GM18858 (cell line): ENCODE results near the gene GREM2.

Experiments
- ATAC-seq: cut with Tn5 transposase; IDR thresholded peaks from one replicate; pipeline ENCODE4 v1.9.1; 2021; ENCODE audit not compliant: unreplicated experiment

GREM2 gene

DNA sequence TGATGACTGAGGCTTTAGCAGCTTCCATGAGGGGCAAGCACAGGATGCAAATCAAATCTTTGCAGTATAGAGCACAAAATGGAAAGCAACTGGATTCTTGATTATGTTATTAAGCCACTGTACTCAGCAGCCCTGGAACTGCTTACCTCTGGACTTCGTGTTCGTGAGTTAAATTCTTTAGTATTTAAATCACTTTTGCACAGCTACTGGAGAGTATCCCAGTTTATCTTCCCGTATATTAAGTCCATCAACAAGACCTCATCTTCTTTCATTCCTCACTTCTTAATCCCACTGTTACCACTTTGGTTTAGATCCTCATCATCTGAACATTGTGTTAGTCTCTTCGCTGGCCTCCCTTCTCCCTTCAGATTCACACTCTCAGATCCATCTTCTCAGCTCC lies 108.9 kb downstream of the GREM2 start:
- no peak for ATAC-seq

DNA sequence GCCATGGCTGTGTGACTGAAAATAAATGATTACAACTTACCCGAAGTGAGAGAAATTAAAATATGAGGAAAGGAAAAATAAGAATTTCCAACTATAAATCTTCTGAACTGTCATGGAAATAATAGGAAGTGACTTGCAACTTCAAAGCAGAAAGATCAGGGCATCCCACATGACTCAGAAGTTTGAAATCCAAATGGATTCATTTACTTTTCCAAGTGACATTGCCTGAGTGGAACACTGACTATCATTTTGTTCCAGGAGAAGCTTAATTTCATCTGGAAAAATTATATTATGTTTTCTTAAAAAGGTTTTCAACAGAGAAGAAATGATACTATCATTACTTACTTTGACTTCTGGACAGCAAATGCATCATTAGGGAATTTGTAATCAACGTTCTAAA lies 110.8 kb downstream of the GREM2 start:
- no peak for ATAC-seq

DNA sequence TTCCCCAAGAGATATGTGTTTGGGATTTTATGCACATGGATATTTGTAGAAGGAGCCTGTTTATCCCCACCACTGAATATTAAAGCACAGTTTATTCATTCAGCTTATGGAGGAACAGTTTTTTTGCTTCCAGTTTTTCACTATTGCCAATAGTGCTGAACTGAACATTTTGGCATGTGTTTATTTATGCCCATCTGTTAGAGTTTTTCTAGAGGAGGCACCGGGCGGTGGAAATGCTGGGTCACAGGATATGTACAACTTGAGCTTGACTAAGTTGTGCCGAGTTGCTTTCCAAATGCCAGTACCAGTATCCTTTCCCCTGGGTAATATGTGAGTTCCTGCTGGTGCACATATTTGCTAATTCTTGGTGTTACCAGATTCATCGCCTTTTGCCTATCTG lies 111.3 kb downstream of the GREM2 start:
- ATAC-seq, result no peak

DNA sequence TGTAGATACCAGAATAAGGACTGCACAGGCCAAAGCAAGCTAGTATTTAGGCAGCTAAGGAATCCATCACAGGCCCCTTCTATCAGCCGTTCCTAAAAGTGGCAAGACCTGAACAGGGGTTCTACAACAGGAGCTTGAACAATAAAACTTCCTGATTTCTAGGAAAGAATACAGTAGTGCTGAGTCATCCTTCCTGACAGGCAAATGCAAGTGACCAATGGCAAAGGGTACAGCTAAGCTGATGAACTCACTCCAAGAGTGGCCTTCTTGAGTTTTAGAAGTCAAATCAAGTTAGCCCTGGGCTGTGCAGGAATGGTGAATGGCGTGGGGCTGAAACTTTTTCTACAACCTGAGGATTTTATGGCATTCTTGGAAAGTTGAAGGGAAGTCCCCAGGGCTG lies 112.9 kb downstream of the GREM2 start:
- ATAC-seq, result no peak

DNA sequence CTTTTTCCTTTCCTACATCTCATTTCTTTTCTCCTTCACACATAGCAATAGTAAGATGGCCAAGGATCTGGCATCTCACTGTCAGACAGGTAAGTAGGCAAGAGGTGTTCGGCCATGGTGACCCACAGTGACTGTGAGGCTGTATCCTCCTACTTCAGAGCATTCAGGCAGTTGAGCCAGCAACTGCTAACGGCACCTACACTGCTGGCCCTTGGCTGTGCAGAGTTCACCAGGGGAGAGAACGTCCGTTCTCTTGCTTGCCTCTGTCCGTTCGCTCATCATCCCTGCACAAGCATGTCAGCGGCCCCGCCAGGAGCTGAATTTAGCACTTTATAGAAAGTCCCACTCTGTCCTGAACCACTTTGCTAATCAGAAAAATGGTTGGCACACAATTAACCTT lies 113.6 kb downstream of the GREM2 start:
- no peak for ATAC-seq

DNA sequence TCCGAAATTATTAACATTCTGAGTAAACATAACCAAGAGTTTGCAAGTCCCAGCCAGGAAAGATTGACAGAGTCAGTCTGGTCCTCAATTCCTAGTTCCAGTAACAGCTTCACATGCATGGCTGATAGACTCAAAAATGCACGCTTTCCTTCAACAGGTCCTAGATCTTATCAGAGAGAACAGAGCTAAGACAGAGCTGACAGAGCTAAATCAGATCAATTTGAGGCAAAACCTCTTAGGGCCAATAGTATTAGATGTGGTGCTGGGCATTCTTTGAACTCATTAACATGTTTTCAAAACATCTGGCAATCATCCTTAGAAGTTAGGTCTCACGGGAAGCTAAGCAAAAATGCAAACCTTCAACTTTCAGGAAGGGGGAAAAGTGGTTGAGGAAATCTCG lies 114.0 kb downstream of the GREM2 start:
- ATAC-seq, result no peak

DNA sequence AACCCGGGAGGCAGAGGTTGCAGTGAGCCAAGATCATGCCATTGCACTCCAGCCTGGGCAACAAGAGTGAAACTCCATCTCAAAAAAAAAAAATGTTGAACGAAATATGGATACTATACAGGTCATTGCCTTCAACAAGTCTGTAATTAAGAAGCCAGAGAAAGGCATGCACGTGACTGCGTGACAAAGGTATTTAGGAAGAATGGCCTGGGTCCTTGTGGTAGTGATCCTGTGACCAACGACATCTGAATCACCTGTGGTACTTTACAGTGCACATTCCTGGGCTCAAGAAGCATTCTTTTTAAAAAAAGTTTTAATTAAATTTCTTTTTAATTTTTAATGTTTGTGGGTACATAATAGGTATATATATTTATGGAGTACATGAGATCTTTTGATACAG lies 115.0 kb downstream of the GREM2 start:
- no peak for ATAC-seq

DNA sequence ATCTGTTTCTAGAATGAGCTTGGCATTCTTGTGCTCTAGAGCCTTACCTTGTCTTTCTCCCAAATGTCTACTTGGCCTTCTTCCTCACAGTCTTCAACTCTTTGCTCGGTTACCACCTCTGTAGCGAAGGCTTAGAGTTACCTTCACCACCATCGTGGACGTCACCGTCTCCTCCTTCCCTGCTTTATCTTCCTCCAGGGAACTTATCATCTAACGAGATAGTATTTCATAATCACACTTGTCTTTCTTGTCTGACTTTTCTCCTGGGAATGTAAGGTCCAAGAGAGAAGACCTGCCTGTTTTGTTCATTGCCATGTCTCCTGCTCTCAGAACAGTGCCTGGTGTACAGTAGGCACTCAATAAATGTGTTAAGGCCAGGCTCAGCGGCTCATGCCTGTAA lies 115.6 kb downstream of the GREM2 start:
- no peak for ATAC-seq

DNA sequence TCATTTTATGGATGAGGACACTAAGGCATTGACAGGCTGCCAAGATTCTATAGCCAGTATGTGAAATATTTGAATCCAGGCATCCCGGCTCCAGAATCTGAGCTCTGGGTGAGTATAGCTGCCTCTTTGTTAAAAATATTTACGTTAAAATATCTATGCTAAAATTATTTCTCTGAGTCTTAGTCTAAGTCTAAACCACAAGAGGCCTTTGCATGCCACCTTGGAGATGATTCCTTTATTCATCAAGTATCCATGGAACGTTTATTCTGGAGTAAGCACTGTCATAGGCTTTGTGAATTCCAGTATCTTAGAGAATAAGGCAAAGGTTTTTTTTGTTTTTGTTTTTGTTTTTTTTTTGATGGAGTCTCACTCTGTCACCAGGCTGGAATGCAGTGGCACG lies 116.4 kb downstream of the GREM2 start:
- ATAC-seq, result no peak

DNA sequence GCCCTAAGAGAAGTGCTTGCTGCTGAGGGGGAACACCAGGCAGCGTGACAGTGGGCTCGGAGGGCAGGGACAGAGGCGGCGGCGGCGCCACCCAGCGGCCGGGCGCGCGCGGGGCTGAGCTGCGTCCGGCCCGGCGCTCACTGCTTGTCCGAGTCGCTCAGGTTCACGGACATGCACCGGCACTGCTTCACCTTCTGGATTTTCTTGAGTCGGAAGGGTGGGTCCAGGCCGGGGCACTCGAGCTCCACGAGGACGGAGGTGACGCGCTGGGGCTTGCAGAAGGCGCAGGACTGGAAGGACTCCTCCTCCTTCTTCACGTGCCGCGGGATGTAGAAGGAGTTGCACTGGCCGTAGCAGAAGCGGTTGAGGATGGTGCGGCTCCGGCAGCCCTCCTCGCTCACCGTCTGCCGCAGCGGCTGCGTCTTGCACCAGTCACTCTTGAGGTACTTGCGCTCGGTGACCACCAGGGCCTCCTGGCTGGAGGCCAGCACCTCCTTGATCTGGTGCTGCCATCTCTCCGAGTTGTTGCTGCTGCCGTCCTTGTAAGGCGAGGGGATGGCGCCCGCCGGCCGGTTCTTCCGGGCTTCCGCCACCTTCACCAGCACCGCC lies 119.0 kb downstream of the GREM2 start:
- ATAC-seq, result no peak

DNA sequence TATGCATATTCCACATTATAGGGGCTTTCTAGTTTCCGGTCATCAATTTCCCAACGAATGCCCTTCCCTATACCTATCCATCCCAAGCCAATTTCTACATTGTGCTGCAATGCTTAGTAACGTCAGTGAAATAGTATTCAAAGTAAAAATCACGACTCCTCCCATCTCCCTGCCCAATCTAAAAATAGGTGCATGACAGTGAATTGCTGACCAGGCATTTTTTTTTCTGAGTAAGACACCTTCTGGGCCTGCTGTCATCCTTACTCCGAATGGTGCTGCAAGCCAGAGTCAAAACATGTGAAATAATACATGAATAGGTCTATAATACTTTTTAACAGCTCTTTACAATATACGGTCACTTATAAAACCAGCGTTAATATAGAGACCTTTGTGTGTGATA lies 120.2 kb downstream of the GREM2 start:
- no peak for ATAC-seq

DNA sequence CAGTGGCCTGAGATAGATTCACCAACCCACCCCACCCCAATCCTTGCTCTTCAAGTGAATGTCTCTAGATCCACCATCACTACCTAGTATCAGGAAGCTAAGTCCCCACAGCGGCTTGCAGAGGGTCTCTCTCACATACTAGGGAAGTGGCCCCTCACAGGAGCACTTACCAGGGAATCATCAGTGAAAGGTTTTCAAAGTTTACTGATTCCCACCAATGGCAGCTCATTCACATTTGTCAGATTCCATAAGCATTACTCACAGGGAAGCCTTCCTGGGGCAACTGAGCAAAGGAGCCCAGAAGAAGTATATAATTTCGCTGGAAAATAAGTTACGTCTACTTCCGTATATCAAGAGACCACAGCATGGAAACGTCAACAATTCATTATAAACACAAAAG lies 120.8 kb downstream of the GREM2 start:
- ATAC-seq, result no peak

DNA sequence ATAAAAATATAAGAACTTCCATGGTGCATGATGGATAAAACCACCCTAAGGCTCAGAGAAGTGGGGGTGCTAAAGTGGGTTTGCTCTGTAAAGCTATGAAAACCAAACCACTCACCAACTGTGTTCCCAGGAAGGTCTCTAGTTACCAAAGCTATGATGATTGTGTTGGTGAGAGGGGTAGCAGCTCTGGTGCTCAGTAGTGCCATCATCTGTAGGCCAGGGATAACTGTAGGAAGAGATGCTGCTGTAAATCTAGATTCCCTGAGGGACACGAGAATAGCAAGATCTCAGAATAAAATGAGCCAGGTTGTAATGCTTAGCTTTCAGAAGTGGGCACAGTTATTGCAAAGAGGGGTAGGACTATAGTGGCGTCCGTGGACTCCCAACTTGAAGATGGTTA lies 124.5 kb downstream of the GREM2 start:
- no peak for ATAC-seq

DNA sequence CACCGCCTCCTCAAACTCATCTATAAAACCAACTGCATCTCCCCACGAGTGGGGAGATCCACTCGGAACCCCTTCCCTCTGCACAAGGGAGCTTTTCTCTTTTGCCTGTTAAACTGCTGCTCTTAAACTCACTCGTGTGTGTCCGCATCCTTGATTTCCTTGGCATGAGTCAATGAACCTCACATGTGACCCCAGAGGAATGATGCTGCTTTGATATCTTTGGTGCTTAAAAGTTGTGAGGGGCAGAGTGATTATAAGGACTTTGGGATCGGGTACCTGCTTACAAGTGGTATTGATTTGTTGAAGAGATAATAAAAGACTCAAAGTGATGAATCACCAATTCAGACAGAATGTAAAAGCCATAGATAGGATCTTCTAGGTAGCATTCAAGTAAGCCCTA lies 125.3 kb downstream of the GREM2 start:
- ATAC-seq, result no peak

DNA sequence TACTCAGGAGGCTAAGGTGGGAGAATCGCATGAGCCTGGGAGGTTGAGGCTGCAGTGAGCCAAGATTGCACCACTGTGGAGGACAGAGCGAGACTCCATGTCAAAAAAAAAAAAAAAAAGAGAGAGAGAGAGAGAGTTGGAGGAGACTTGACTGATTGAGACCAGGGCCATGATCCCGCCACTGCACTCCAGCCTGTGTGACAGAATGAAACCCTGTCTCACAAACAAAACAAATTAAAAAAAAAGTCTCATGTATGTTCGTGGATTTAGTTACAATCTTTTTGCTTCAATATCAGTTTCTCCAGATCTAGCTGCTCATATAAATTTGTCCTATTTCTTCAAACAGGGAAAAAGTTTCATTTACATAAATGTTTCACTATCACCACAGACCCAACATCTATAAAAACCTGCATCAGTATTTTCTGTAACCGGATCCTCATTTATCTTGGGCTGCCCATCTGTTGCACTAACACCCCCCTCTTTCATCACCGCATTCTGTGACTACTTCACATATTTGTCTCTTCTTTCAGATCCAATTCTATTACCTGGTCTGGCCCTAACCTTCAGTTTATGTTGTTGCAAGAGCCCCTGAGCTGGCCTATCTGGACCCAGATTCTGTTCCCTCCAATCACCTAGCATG lies 127.0 kb downstream of the GREM2 start:
- no peak for ATAC-seq

DNA sequence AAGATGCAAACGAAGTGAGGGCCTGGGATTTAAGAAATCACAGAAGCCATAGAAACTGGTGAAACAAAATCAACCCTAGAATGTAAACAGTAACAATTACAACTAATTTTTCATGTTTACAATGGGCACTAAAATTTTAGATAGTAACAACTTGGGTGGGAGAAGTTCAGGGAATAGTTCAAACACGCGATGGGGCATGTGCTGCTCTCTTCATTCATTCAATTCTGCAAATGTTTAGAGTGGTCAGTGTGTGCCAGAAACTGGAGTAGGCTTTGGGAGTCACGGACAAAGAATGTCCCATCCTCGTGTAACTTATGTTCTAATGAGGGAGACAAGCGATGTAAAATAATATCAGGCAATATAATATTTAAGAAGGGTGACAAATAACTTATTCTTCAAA lies 133.4 kb downstream of the GREM2 start:
- ATAC-seq, result no peak

DNA sequence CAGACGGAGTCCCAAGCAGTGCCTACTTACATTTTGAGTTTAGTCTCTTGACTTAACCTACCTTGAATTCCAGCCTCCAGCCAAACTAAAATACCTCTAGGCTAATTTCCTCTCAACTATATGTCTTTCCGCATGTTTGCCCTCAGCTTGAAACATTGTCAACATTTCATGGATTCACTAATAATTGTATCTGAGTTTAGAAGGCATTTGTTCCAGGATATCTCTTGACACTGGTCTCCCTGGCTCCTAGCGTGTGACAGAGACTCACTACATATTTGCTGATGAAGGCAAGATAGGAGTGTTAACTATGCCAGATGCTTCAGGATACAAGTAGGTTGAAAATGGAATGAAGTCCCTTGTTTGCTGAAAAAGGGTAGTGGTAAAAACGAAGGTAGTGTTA lies 136.1 kb downstream of the GREM2 start:
- no peak for ATAC-seq

DNA sequence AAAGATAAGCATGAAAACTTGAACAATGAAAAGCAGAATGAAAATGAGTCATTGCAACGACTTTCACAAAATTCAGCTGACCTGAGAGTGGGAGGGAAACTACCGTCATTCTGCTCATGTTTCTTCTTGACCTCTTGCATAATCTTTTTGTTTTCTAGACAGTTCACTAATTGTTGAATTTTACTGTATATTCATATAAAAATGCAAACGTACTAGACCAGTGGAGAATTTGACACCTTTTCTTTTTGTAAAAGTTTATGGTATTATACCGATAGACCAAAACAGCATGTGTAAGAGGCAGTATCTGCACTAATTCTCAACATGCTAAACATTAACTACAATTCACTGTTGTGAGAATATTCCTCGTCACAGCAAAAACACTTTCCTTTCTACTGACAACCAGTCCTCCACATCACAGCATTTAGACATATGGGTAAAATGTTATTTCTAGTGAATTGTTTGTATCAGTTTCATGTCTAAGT lies 137.8 kb downstream of the GREM2 start:
- no peak for ATAC-seq

DNA sequence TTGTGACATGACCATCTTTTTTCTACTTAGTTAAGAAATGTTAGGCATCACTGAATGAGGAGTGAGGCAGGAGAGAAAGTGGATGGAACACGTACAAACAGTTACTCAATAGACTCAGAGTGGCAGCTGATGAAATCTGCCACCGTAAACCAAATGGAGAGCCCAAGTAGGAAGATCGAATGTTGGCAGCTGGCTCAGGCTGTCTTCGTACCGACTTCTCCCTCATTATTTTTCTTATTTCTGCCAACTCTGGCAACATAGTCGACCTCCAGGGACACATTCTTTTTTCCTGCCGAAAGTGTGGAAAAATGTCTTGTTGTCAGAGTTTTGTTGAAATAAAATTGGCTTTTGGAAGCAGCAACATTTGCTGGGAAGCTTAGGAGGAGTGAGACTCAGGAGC lies 143.3 kb downstream of the GREM2 start:
- ATAC-seq, result no peak

DNA sequence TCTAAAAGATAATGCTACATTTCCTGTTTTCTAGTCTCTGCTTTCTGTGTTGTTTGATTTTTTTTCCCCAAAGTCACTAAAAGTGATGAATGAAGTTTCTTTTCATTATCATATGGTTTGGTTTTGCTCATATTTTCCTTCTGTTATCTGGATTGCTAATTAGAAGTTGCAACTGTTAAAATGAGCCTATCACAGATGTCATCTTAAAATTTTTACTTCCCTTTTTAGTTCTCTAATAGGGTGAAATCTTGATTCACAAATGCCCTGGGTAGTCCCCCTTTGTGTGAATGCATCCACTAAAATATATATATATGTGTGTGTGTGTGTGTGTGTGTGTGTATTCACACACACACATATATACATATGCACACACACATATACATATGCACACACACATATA lies 144.1 kb downstream of the GREM2 start:
- ATAC-seq, result no peak

DNA sequence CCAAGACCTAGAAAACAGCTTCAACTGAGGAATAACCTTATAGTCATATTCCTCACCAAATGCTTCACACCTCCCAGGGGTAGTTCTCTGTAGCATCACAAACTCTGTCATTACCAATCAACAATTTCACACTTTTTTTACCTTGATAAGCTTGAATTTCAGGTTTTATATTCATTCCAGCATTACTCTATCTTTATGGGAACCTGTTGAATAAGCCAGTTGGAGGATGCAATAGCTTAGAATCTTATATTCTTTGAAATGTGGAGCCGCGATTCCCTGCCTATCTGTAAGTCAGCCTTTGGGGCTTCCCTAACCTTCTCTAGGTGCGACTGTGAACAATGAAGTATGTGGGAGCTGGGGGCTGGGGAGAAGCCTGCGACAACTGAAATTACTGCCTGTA lies 145.4 kb downstream of the GREM2 start:
- no peak for ATAC-seq

DNA sequence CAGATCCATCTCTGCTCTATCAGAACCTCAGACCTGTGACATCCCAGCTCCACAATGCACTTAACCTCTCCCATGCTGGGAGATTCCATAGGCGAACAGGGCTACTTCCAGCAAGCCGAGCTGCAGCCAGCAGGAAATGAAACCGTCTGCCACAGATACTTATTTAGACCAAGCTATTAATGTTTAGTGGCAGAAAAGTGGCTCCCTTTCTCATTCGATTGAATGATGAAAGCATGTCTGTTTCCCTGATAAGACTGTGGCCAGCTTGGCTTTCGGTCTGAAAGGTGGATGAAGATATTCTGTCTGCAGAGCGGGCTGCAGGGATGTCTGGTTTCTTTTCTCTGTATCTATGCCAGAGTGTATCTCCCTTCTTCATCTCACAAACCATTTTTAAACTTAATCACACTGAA lies 146.4 kb downstream of the GREM2 start:
- no peak for ATAC-seq

DNA sequence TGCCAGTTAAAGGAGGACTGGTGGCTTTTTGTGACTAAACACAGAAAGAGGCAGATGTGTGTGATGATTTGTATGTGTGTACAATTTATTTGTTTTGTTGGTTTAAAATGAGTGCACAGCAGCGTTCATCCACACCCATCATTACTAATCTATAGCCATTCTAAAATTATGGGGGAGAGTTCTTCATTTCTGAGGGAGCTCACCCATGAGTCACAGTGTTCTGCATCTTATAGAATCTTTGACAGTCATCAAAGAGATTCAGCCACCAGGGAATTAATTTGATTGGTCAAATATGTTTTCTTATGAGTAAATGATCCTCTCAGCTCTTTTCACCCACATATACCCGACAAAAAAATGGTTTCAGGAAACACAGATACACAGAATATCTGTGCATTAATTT lies 147.9 kb downstream of the GREM2 start:
- ATAC-seq, result no peak
